Lung (tissue), 12 donors: Measurements from ENCODE around the gene MTA1. TPM values are rescaled to one million over a fixed set of nuclear protein-coding genes. Genes with fewer than 3 reads are reported as not detected.
A peak's percentile ranks its signal among the peaks of the same experiment; 100 is the strongest.

ENCODE experiments used
- ATAC-seq: fragments of 200-7000 bp; cut with Tn5 transposase; one replicate; pipeline ENCODE4 v1.9.1; 2020; ENCODE audit warnings: moderate number of reproducible peaks; ENCODE audit not compliant: insufficient read depth, low FRiP score
- DNase-seq, 3 donors: peaks; one replicate each; pipeline ENCODE4 v3.0.0-alpha.2; 2013 to 2017
- H3K27ac ChIP-seq, 2 donors: one replicate each; pipeline ENCODE4 v1.5.1; 2013; ENCODE audit warnings: mild to moderate bottlenecking in 2 of 2, moderate library complexity in 2 of 2, control low read depth in 1 of 2, inconsistent platforms in 1 of 2, low read depth in 1 of 2, low read length in 1 of 2
- H3K27me3 ChIP-seq, 3 donors: one replicate each; pipeline ENCODE4 v1.5.1; 2013; ENCODE audit warnings: low read length in 2 of 3; ENCODE audit not compliant: control insufficient read depth in 3 of 3, insufficient read depth in 3 of 3
- H3K36me3 ChIP-seq, 4 donors: one replicate each; pipeline ENCODE4 v1.5.1; 2013; ENCODE audit warnings: low read length in 4 of 4, mild to moderate bottlenecking in 1 of 4, moderate library complexity in 1 of 4; ENCODE audit not compliant: control insufficient read depth in 4 of 4, insufficient read depth in 4 of 4
- H3K4me1 ChIP-seq, 5 donors: one replicate each; pipeline ENCODE4 v1.5.1; 2013; ENCODE audit warnings: low read length in 5 of 5, mild to moderate bottlenecking in 2 of 5, moderate library complexity in 1 of 5; ENCODE audit not compliant: control insufficient read depth in 5 of 5, insufficient read depth in 5 of 5
- H3K4me3 ChIP-seq: one replicate; pipeline ENCODE4 v1.5.1; 2013; ENCODE audit warnings: mild to moderate bottlenecking, control low read depth, moderate library complexity
- H3K9ac ChIP-seq, 2 donors: one replicate each; pipeline ENCODE4 v1.5.1; 2013; ENCODE audit warnings: low read length in 2 of 2, control low read depth in 1 of 2; ENCODE audit not compliant: insufficient read depth in 1 of 2
- H3K9me3 ChIP-seq, 4 donors: one replicate each; pipeline ENCODE4 v1.5.1; 2013; ENCODE audit warnings: low read length in 3 of 4, mild to moderate bottlenecking in 1 of 4, moderate library complexity in 1 of 4; ENCODE audit not compliant: control insufficient read depth in 4 of 4, insufficient read depth in 3 of 4
- CTCF ChIP-seq: IDR thresholded peaks from 2 replicates; pipeline ENCODE4 v1.5.1; 2012; ENCODE audit warnings: mild to moderate bottlenecking; ENCODE audit errors: control extremely low read depth, extremely low read depth
- WGBS, 2 donors: extraction: QIAGEN DNeasy Blood & Tissue Kit; methylation state at CpG; one replicate each; pipeline ENCODE4 v1.1.7; 2013; 5-methylcytosine and 5-hydroxymethylcytosine counted together
- polyA plus RNA-seq, 2 donors: library from polyadenylated mRNA; stranded (reverse); fragments of 200-250 nt; gene quantifications; one replicate each; pipeline ENCODE4 v1.2.1, GENCODE V29; 2013
- total RNA-seq, 2 donors: library from RNA; depleted of rRNA in 1 of 2; stranded (reverse); fragments of >200 nt in 1 of 2; gene quantifications; one replicate each; pipeline ENCODE4 v1.2.1, GENCODE V29; 2014 to 2021
- donor health status: control.
- donor health status: control.
- donor health status: Bipolar disorder and iron deficiency.
- donor health status: healthy.
- donor health status: DM: yes; HTN: yes; CAD: no.

Gene MTA1
- total and polyA plus RNA-seq, 4 donors: 40.2 to 113 (median 63.6) TPM

- Histone ChIP-seq H3K36me3 (no peaks in the 10 kb centered on the region), H3K4me3 (no peak overlapping the region), H3K27me3 (no peaks in the 10 kb centered on the region), H3K4me1 (peaks cover 0 to 34% (median 3%) of the 10 kb centered on the region in 5 donors), H3K9ac (no peak overlapping the region), H3K9me3 (peaks cover 0 to under 1% (median 0%) of the 10 kb centered on the region in 4 donors), H3K27ac (no peak overlapping the region)
- 95 to 96% methylated on average over 11 of the region's 11 CpGs for WGBS, 2 donors
- DNase-seq: no peak
- no peak for ATAC-seq
- no peak for TF ChIP-seq CTCF
Measured at GRCh38 chr14:105416671-105417070, 3.0 kb upstream of the MTA1 start.

- Histone ChIP-seq H3K36me3 (no peaks in the 10 kb centered on the region), H3K27me3 (no peaks in the 10 kb centered on the region), H3K4me3 (no peak overlapping the region), H3K9me3 (no peaks in the 10 kb centered on the region), H3K9ac (no peak overlapping the region), H3K4me1 (peaks cover 0 to 35% (median 3%) of the 10 kb centered on the region in 5 donors), H3K27ac (no peak overlapping the region)
- 87 to 97% methylated on average over 3 of the region's 3 CpGs for WGBS, 2 donors
- ATAC-seq: no peak
- no peak for TF ChIP-seq CTCF
- DNase-seq: no peak
Measured at GRCh38 chr14:105417690-105418121, 1.9 kb upstream of the MTA1 start.

GRCh38 chr14:105418269-105419194 is 1.1 kb upstream of the MTA1 start:
- H3K4me1 ChIP-seq: peaks cover 0 to 38% (median 3%) of the 10 kb centered on the region in 5 donors
- WGBS, 2 donors: 77 to 89% methylated on average over 19 of the region's 19 CpGs
- H3K9me3 ChIP-seq: no peaks in the 10 kb centered on the region
- no peak overlapping the region for H3K27ac ChIP-seq
- no peaks in the 10 kb centered on the region for H3K27me3 ChIP-seq
- peak overlapping the region in 1 of 2 donors; percentile 62 for H3K9ac ChIP-seq
- DNase-seq (no peak), ATAC-seq (no peak)
- no peaks in the 10 kb centered on the region for H3K36me3 ChIP-seq
- no peak for TF ChIP-seq CTCF
- H3K4me3 ChIP-seq: no peak overlapping the region
